Activated CD8-positive, alpha-beta T cell treated with anti-CD3 and anti-CD28 coated beads for 36 hours (primary cell): ENCODE results near the gene NNAT. TPM values are rescaled to one million over a fixed set of nuclear protein-coding genes. Genes with fewer than 3 reads are reported as not detected.
"Not testable (repeated sequence)": the region's sequence is repeated elsewhere in the genome, so short reads cannot be mapped to it uniquely, and the experiment has no call there.

Source experiments
- ATAC-seq: fragments of 200-7000 bp; cut with Tn5 transposase; one replicate; pipeline ENCODE4 v1.10.0; 2021; ENCODE audit warnings: mild to moderate bottlenecking, moderate library complexity
- CTCF ChIA-PET: fragments of 350-600 bp; sonication (Branson Sonifier 250); formaldehyde crosslinking; loops from one replicate; lab custom pipeline; 2021; ENCODE audit warnings: antibody characterized with exemption; lab: Charles Lee
- POLR2A ChIA-PET: fragments of 350-600 bp; sonication (Branson Sonifier 250); formaldehyde crosslinking; loops from one replicate; lab custom pipeline; 2021; ENCODE audit warnings: antibody characterized with exemption; lab: Charles Lee
- DNase-seq: peaks from one replicate; pipeline ENCODE4 v3.0.0-alpha.2; 2020
- H3K27ac Mint-ChIP-seq: one replicate; pipeline ENCODE4 v1.8.0; 2021; ENCODE audit warnings: mild to moderate bottlenecking, mixed read lengths
- H3K27me3 Mint-ChIP-seq: one replicate; pipeline ENCODE4 v1.8.0; 2021; ENCODE audit warnings: mixed read lengths
- H3K36me3 Mint-ChIP-seq: one replicate; pipeline ENCODE4 v1.8.0; 2021; ENCODE audit warnings: low read depth, mixed read lengths
- H3K4me1 Mint-ChIP-seq: one replicate; pipeline ENCODE4 v1.8.0; 2021; ENCODE audit warnings: low read depth, mixed read lengths
- H3K4me3 Mint-ChIP-seq: one replicate; pipeline ENCODE4 v1.8.0; 2021; ENCODE audit warnings: mild to moderate bottlenecking, moderate library complexity, mixed read lengths
- H3K9me3 Mint-ChIP-seq: one replicate; pipeline ENCODE4 v1.8.0; 2021; ENCODE audit warnings: mixed read lengths
- CTCF ChIP-seq: fragments of 200-600 bp; IDR thresholded peaks from one replicate; pipeline ENCODE4 v1.8.0; 2022; ENCODE audit warnings: antibody characterized with exemption, mild to moderate bottlenecking
- intact Hi-C: fragments of 100-400 bp; cut with micrococcal nuclease; formaldehyde crosslinking; loops from one replicate; pipeline ENCODE4 v1.10.0; 2022
- total RNA-seq, 2 experiments: library from RNA; stranded (reverse); gene quantifications; one replicate each; pipeline ENCODE4 v1.2.3, GENCODE V29; 2021

The NNAT gene
- total RNA-seq, 2 experiments from 2014 or later = 0.47 TPM; not detected in 1

- intact Hi-C loops = no loop called here
- POLR2A ChIA-PET = no interaction called here
- DNase-seq (no peak), ATAC-seq (no peak)
- CTCF ChIA-PET = no interaction called here
- no peak overlapping the region for H3K27ac Mint-ChIP-seq
- no peaks in the 10 kb centered on the region for H3K36me3 Mint-ChIP-seq
- H3K4me3 Mint-ChIP-seq = no peak overlapping the region
- no peak for TF ChIP-seq CTCF
- no peaks in the 10 kb centered on the region for H3K4me1 Mint-ChIP-seq
- H3K27me3 Mint-ChIP-seq = peaks cover 2% of the 10 kb centered on the region
- H3K9me3 Mint-ChIP-seq = no peaks in the 10 kb centered on the region
These were observed 21.2 kb downstream of the NNAT start for GRCh38 chr20:37542281-37542680.

GRCh38 chr20:37543828-37544227 is 22.8 kb downstream of the NNAT start:
- CTCF ChIA-PET = no interaction called here

GRCh38 chr20:37544386-37544785 is 23.3 kb downstream of the NNAT start:
- no peak for ATAC-seq
- intact Hi-C loops = no loop called here
- ChIA-PET POLR2A (no interaction called here), CTCF (no interaction called here)
- H3K27ac Mint-ChIP-seq = no peak overlapping the region
- no peaks in the 10 kb centered on the region for H3K36me3 Mint-ChIP-seq
- no peak for DNase-seq
- no peaks in the 10 kb centered on the region for H3K9me3 Mint-ChIP-seq
- peaks cover 2% of the 10 kb centered on the region for H3K27me3 Mint-ChIP-seq
- H3K4me3 Mint-ChIP-seq = no peak overlapping the region
- TF ChIP-seq CTCF = no peak
- no peaks in the 10 kb centered on the region for H3K4me1 Mint-ChIP-seq

More at GRCh38 chr20:37543828-37544227, 22.8 kb downstream of the NNAT start:
- H3K4me3 Mint-ChIP-seq = no peak overlapping the region
- DNase-seq (no peak), ATAC-seq (no peak)
- intact Hi-C loops = no loop called here
- POLR2A ChIA-PET = interaction anchor here (0.5 kb wide), 1 partner anchor 485 kb away, joined by 3 read pairs; no protein-coding TSS in a partner anchor
- no peaks in the 10 kb centered on the region for H3K36me3 Mint-ChIP-seq
- H3K27me3 Mint-ChIP-seq = peaks cover 2% of the 10 kb centered on the region
- no peaks in the 10 kb centered on the region for H3K4me1 Mint-ChIP-seq
- H3K27ac Mint-ChIP-seq = no peak overlapping the region
- no peaks in the 10 kb centered on the region for H3K9me3 Mint-ChIP-seq
- TF ChIP-seq CTCF = no peak

GRCh38 chr20:37545516-37545915 is 24.5 kb downstream of the NNAT start:
- ChIA-PET POLR2A (no interaction called here), CTCF (no interaction called here)
- Mint-ChIP-seq H3K36me3 (no peaks in the 10 kb centered on the region), H3K9me3 (no peaks in the 10 kb centered on the region), H3K4me1 (no peaks in the 10 kb centered on the region), H3K27me3 (peaks cover 2% of the 10 kb centered on the region), H3K27ac (no peak overlapping the region), H3K4me3 (no peak overlapping the region)
- intact Hi-C loops = no loop called here
- no peak for TF ChIP-seq CTCF
- ATAC-seq = no peak
- no peak for DNase-seq

GRCh38 chr20:37547912-37548311 is 26.9 kb downstream of the NNAT start:
- no peak overlapping the region for H3K27ac Mint-ChIP-seq
- H3K36me3 Mint-ChIP-seq = no peaks in the 10 kb centered on the region
- H3K27me3 Mint-ChIP-seq = peaks cover 2% of the 10 kb centered on the region
- DNase-seq = no peak
- H3K4me1 Mint-ChIP-seq = peaks cover 5% of the 10 kb centered on the region
- no peaks in the 10 kb centered on the region for H3K9me3 Mint-ChIP-seq
- ChIA-PET CTCF (interaction anchor here (0.8 to 2.0 kb wide), 3 partner anchors 13 to 283 kb away, joined by 3 to 8 read pairs (median 6); no protein-coding TSS in a partner anchor), POLR2A (interaction anchor here (0.7 kb wide), 1 partner anchor 28 kb away, joined by 3 read pairs; no protein-coding TSS in a partner anchor)
- no peak for TF ChIP-seq CTCF
- H3K4me3 Mint-ChIP-seq = no peak overlapping the region
- ATAC-seq = no peak
- intact Hi-C loops = no loop called here

- intact Hi-C loops, CTCF ChIA-PET, H3K9me3 Mint-ChIP-seq, POLR2A ChIA-PET, H3K36me3 Mint-ChIP-seq, H3K27me3 Mint-ChIP-seq, H3K27ac Mint-ChIP-seq, H3K4me1 Mint-ChIP-seq, ATAC-seq, DNase-seq, H3K4me3 Mint-ChIP-seq: not testable (repeated sequence)
These were observed 29.3 kb downstream of the NNAT start for GRCh38 chr20:37550101-37550920.

GRCh38 chr20:37551660-37552059 is 30.6 kb downstream of the NNAT start:
- POLR2A ChIA-PET, H3K36me3 Mint-ChIP-seq, H3K27ac Mint-ChIP-seq, H3K4me1 Mint-ChIP-seq, DNase-seq, ATAC-seq, H3K27me3 Mint-ChIP-seq, intact Hi-C loops, H3K4me3 Mint-ChIP-seq, CTCF ChIA-PET, H3K9me3 Mint-ChIP-seq: not testable (repeated sequence)
